NCI-H69 (cell line): ENCODE results near the gene HSPA12A.

Source experiments
- DNase-seq: peaks from one replicate; lab custom pipeline; 2025; lab: John Stamatoyannopoulos, UW

The HSPA12A gene

GRCh38 chr10:116668018-116668417 lies 74.3 kb downstream of the HSPA12A start:
- DNase-seq, result no peak

GRCh38 chr10:116667484-116667883 lies 74.9 kb downstream of the HSPA12A start:
- no peak for DNase-seq

- DNase-seq, result no peak
These were observed 76.7 kb downstream of the HSPA12A start for GRCh38 chr10:116665541-116666125.

GRCh38 chr10:116664631-116665030 lies 77.7 kb downstream of the HSPA12A start:
- no peak for DNase-seq

- no peak for DNase-seq
These were observed 79.0 kb downstream of the HSPA12A start for GRCh38 chr10:116663342-116663741.

- DNase-seq, result no peak
These were observed 81.5 kb downstream of the HSPA12A start for GRCh38 chr10:116660860-116661259.

GRCh38 chr10:116659049-116659670 lies 83.2 kb downstream of the HSPA12A start:
- no peak for DNase-seq

- DNase-seq, result no peak
These were observed 84.4 kb downstream of the HSPA12A start for GRCh38 chr10:116657863-116658551.

- DNase-seq, result no peak
These were observed 86.3 kb downstream of the HSPA12A start for GRCh38 chr10:116656044-116656443.

- DNase-seq, result no peak
These were observed 86.8 kb downstream of the HSPA12A start for GRCh38 chr10:116655568-116655967.

GRCh38 chr10:116654816-116655215 lies 87.5 kb downstream of the HSPA12A start:
- DNase-seq, result peak; percentile 10

GRCh38 chr10:116653885-116654284 lies 88.5 kb downstream of the HSPA12A start:
- DNase-seq, result no peak

GRCh38 chr10:116648903-116649302 lies 93.5 kb downstream of the HSPA12A start:
- DNase-seq, result no peak

GRCh38 chr10:116646502-116646901 lies 95.9 kb downstream of the HSPA12A start:
- no peak for DNase-seq

GRCh38 chr10:116637830-116638229 lies 104.5 kb downstream of the HSPA12A start:
- DNase-seq, result no peak

GRCh38 chr10:116636976-116637375 lies 105.4 kb downstream of the HSPA12A start:
- DNase-seq, result no peak

- no peak for DNase-seq
These were observed 106.0 kb downstream of the HSPA12A start for GRCh38 chr10:116636385-116636784.

GRCh38 chr10:116634126-116634975 lies 108.0 kb downstream of the HSPA12A start:
- DNase-seq, result no peak

GRCh38 chr10:116633216-116633600 lies 109.2 kb downstream of the HSPA12A start:
- DNase-seq, result no peak

- DNase-seq, result no peak
These were observed 109.7 kb downstream of the HSPA12A start for GRCh38 chr10:116632596-116633215.

- DNase-seq, result no peak
These were observed 110.5 kb downstream of the HSPA12A start for GRCh38 chr10:116631871-116632295.

GRCh38 chr10:116630020-116630419 lies 112.3 kb downstream of the HSPA12A start:
- DNase-seq, result no peak
